ENCODE results near the gene VOPP1. TPM values are rescaled to one million over a fixed set of nuclear protein-coding genes. Genes with fewer than 3 reads are reported as not detected.
A peak's percentile ranks its signal among the peaks of the same experiment; 100 is the strongest.

VOPP1 gene
- total RNA-seq, 4 donors from 2014 or later = 23.7 to 42.1 (median 37.5) TPM

- Histone ChIP-seq H3K4me1 (peaks cover 24 to 34% (median 28%) of the 10 kb centered on the region in 4 donors), H3K36me3 (no peaks in the 10 kb centered on the region), H3K27ac (replicated peaks in 1 of 4) (no peak overlapping the region), H3K9me3 (no peaks in the 10 kb centered on the region), H3K27me3 (no peaks in the 10 kb centered on the region), H3K4me3 (no peak overlapping the region)
- no peak for DNase-seq (ENCODE audit: extremely low spot score)
- WGBS = 94% methylated on average over 4 of the region's 4 CpGs
- TF ChIP-seq CTCF (IDR thresholded peaks at IDR 0.05) = no peak
- no peak for TF ChIP-seq EP300 (IDR thresholded peaks at IDR 0.05)
- TF ChIP-seq POLR2A (IDR thresholded peaks at IDR 0.05; ENCODE audit: low read depth) = no peak
- intact Hi-C loops (cut with DNase I) = loop anchor here (10.0 kb wide), 1 partner anchor 211 kb away; the partner anchor contains the start of gene LANCL2
These were observed 3.4 kb upstream of the VOPP1 start for GRCh38 chr7:55575733-55576132.

- Histone ChIP-seq H3K27ac (replicated peaks in 1 of 4) (no peak overlapping the region), H3K27me3 (no peaks in the 10 kb centered on the region), H3K9me3 (no peaks in the 10 kb centered on the region), H3K36me3 (no peaks in the 10 kb centered on the region), H3K4me3 (no peak overlapping the region), H3K4me1 (peaks cover 30 to 40% (median 34%) of the 10 kb centered on the region in 4 donors)
- TF ChIP-seq POLR2AphosphoS5 (IDR thresholded peaks at IDR 0.05) (no peak), CTCF (IDR thresholded peaks at IDR 0.05) (no peak), POLR2A (IDR thresholded peaks at IDR 0.05; ENCODE audit: low read depth) (no peak), EP300 (IDR thresholded peaks at IDR 0.05) (no peak)
- no peak for DNase-seq (ENCODE audit: extremely low spot score)
- WGBS = 76% methylated on average over 9 of the region's 9 CpGs
- intact Hi-C loops (cut with DNase I) = loop anchor here (10.0 kb wide), 1 partner anchor 210 kb away; the partner anchor contains the start of gene LANCL2
These were observed 2.8 kb upstream of the VOPP1 start for GRCh38 chr7:55575098-55575497.

- TF ChIP-seq EP300 (IDR thresholded peaks at IDR 0.05) (peak; percentile 33), POLR2A (IDR thresholded peaks at IDR 0.05; ENCODE audit: low read depth) (no peak), POLR2AphosphoS5 (IDR thresholded peaks at IDR 0.05) (peak in 1 of 2 donors; percentile 50)
- intact Hi-C loops (cut with DNase I) = loop anchor here (10.0 kb wide), 1 partner anchor 209 kb away; the partner anchor contains the start of gene LANCL2
- H3K9me3 ChIP-seq = no peaks in the 10 kb centered on the region
- peak overlapping the region; percentile 87 to 94 (median 90) for H3K27ac ChIP-seq (replicated peaks in 1 of 4)
- WGBS = 23% methylated on average over 3 of the region's 3 CpGs
- peaks cover 38 to 49% (median 43%) of the 10 kb centered on the region in 4 donors for H3K4me1 ChIP-seq
- H3K36me3 ChIP-seq = no peaks in the 10 kb centered on the region
- no peak overlapping the region for H3K4me3 ChIP-seq
- H3K27me3 ChIP-seq = no peaks in the 10 kb centered on the region
- no peak for DNase-seq (ENCODE audit: extremely low spot score)
These were observed 1.9 kb upstream of the VOPP1 start for GRCh38 chr7:55574051-55574717.

- H3K27me3 ChIP-seq = no peaks in the 10 kb centered on the region
- DNase-seq (ENCODE audit: extremely low spot score) = no peak
- no peaks in the 10 kb centered on the region for H3K9me3 ChIP-seq
- 47% methylated on average over 9 of the region's 9 CpGs for WGBS
- no peaks in the 10 kb centered on the region for H3K36me3 ChIP-seq
- TF ChIP-seq POLR2A (IDR thresholded peaks at IDR 0.05; ENCODE audit: low read depth) (no peak), POLR2AphosphoS5 (IDR thresholded peaks at IDR 0.05) (no peak), EP300 (IDR thresholded peaks at IDR 0.05) (no peak), CTCF (IDR thresholded peaks at IDR 0.05) (no peak)
- peak overlapping the region; percentile 87 to 94 (median 90) for H3K27ac ChIP-seq (replicated peaks in 1 of 4)
- peaks cover 44 to 54% (median 51%) of the 10 kb centered on the region in 4 donors for H3K4me1 ChIP-seq
- intact Hi-C loops (cut with DNase I) = loop anchor here (10.0 kb wide), 1 partner anchor 209 kb away; the partner anchor contains the start of gene LANCL2
- peak overlapping the region; percentile 75 to 97 (median 95) for H3K4me3 ChIP-seq
These were observed 1.1 kb upstream of the VOPP1 start for GRCh38 chr7:55573234-55573900.
